Measurements from ENCODE around the gene ACKR3.

DNA sequence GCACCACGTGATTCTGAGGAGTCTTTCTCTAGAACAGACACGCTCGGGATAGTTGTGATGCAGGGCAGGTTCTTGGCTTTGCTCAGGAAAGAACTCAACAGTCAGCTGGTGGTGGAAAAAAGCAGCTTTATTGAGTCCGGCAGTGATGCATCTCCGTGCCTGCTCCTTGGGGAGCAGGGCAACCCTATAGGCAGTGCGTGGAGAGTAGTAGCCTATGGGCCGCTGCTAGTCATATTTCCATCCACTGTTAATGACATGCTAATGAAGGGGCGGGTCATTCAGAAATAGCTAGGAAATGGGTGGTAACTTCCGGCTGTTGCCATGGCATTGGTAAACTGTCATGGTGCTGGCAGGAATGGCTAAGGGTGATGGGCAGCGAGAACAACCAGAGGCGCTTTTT is 11.6 kb upstream of the ACKR3 start:
- TF ChIP-seq, protein P1, sequence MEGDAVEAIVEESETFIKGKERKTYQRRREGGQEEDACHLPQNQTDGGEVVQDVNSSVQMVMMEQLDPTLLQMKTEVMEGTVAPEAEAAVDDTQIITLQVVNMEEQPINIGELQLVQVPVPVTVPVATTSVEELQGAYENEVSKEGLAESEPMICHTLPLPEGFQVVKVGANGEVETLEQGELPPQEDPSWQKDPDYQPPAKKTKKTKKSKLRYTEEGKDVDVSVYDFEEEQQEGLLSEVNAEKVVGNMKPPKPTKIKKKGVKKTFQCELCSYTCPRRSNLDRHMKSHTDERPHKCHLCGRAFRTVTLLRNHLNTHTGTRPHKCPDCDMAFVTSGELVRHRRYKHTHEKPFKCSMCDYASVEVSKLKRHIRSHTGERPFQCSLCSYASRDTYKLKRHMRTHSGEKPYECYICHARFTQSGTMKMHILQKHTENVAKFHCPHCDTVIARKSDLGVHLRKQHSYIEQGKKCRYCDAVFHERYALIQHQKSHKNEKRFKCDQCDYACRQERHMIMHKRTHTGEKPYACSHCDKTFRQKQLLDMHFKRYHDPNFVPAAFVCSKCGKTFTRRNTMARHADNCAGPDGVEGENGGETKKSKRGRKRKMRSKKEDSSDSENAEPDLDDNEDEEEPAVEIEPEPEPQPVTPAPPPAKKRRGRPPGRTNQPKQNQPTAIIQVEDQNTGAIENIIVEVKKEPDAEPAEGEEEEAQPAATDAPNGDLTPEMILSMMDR (conservative IDR thresholded peaks at IDR 0.05 in 1 of 2, IDR thresholded peaks at IDR 0.05 in 1 of 2; ENCODE audit: low read depth in 1 of 2, low read length in 2 of 2), result no peak
- no peak for TF ChIP-seq EZH2 (IDR thresholded peaks at IDR 0.05; ENCODE audit: low read length, missing control alignments)
